Right lobe of liver (tissue), 4 donors: ENCODE data around the gene PRDM16.

Experiments used
- POLR2A ChIP-seq: fragments of 450-650 bp; IDR thresholded peaks from one replicate; pipeline ENCODE4 v1.6.1; 2017; ENCODE audit warnings: antibody characterized with exemption, mild to moderate bottlenecking
- TF ChIP-seq, protein P1 (sequence below), 4 donors: fragments of 200-600 bp in 3 of 4; fragments of 450-650 bp in 1 of 4; IDR thresholded peaks; one replicate each; pipeline versions ENCODE4 v1.5.1 to v1.8.0; 2016 to 2022; ENCODE audit warnings: antibody characterized with exemption in 4 of 4, mild to moderate bottlenecking in 2 of 4
- donor health status: DM: no; HTN: no; CAD: no.
- donor health status: DM: no; HTN: no; CAD: no.
- donor health status: DM: no; HTN: yes; CAD: no.

DNA sequence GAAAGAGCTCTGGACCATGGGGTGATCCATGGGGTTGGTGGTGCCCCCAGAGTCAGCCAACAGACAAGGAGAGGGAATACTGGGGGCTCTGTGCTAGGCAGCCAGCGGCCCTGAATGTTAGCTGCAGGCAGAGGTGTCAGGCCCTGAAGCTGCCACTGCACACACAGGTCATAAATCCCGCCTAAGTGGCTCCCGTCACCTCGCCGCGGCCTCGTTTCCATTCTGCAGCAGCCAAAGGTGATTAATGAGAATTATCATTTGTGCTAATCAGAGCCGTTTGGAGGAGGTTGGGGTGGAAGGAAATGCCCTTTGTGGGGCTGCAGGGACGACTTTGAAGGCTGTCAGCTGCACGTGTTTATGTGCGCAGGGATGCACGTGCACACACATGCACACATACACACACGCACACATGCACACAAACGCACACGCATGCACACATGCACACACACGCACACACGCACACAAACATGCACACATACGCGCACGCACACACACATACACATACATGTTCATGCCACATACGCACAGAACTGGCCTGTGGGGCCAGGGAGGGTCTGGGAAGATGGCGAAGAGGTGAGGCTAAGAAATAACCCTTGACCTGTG lies 296.6 kb downstream of the PRDM16 start:
- TF ChIP-seq, protein P1, sequence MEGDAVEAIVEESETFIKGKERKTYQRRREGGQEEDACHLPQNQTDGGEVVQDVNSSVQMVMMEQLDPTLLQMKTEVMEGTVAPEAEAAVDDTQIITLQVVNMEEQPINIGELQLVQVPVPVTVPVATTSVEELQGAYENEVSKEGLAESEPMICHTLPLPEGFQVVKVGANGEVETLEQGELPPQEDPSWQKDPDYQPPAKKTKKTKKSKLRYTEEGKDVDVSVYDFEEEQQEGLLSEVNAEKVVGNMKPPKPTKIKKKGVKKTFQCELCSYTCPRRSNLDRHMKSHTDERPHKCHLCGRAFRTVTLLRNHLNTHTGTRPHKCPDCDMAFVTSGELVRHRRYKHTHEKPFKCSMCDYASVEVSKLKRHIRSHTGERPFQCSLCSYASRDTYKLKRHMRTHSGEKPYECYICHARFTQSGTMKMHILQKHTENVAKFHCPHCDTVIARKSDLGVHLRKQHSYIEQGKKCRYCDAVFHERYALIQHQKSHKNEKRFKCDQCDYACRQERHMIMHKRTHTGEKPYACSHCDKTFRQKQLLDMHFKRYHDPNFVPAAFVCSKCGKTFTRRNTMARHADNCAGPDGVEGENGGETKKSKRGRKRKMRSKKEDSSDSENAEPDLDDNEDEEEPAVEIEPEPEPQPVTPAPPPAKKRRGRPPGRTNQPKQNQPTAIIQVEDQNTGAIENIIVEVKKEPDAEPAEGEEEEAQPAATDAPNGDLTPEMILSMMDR (IDR thresholded peaks at IDR 0.05), result no peak
- TF ChIP-seq POLR2A, result no peak
